Measurements from ENCODE around the gene SLC25A10.

The SLC25A10 gene

DNA sequence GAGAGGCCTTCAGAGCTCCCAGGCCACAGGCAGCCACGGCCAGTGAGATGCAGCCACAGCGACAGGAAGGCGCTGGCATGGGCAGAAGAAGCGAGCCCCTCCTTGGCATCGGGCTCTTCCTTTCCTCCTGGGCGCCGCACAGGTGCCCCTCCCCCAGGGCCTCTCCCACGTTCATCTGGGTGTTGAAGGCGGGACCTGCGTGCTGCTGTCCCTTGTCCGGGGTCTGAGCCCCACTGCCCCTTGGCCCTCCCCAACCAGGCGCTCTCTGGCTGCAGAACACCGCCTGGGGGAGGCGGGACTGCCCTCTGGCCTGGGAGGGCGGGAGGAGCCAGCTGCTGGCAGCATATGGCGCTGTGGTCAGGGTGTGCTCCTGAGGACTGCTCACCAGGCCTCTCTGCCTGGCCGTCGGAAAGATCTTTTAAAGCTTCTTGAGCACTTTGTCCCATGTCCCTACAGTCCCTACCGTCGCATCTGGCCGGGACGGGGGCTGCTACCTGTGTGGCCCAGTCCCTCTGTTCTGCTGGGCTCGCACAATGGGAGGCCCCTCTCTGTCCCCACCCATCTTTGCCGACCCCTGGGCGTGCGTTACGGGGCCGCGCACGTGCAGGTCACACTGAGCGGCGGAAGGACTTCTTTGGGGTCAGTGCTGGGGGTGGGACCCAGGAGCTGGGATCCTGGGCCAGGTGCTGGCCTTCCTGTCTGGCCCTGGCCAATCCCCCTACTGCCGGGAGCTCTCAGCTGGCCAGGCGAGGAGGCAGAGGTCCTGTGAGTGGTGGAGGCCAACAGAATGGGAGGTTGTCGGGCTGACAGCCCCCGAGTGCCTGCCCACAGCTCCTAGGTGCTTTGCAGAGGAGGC lies 1.7 kb downstream of the SLC25A10 start:
- peak overlapping the region; percentile 0 for H3K4me3 ChIP-seq
- TF ChIP-seq, protein P1, sequence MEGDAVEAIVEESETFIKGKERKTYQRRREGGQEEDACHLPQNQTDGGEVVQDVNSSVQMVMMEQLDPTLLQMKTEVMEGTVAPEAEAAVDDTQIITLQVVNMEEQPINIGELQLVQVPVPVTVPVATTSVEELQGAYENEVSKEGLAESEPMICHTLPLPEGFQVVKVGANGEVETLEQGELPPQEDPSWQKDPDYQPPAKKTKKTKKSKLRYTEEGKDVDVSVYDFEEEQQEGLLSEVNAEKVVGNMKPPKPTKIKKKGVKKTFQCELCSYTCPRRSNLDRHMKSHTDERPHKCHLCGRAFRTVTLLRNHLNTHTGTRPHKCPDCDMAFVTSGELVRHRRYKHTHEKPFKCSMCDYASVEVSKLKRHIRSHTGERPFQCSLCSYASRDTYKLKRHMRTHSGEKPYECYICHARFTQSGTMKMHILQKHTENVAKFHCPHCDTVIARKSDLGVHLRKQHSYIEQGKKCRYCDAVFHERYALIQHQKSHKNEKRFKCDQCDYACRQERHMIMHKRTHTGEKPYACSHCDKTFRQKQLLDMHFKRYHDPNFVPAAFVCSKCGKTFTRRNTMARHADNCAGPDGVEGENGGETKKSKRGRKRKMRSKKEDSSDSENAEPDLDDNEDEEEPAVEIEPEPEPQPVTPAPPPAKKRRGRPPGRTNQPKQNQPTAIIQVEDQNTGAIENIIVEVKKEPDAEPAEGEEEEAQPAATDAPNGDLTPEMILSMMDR (IDR thresholded peaks at IDR 0.05) = no peak
- DNase-seq (ENCODE audit: low spot score) = no peak
- no peak overlapping the region for H3K27ac ChIP-seq

DNA sequence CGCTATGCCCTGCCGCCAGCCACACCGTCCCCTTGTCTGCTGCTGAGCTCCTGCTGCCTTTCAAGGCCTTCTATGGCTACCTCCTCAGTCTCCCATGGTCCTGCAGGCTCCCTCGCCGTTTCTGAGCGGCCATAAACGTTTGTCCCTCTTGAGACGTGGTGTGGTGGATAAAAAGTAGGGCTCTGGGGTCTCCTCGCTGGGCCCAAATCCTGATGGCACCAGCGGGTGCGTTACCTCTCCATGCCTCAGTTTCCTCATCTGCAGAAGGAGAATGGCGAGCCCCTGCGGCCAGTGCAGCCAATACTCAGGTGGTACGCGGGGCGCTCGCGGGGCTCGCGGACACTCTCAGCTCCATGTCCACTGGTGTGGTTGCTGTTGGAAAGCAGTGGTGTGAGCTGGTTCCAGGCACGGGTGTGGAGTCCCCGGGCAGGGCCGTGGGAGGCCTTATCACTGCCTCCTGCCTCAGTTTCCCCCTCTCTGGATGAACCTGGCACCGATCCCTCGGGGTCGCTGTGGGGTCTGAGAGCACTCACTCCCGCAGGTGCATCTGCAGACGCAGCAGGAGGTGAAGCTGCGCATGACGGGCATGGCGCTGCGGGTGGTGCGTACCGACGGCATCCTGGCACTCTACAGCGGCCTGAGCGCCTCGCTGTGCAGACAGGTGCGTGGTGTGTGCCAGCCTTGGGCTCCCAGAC lies 2.5 kb downstream of the SLC25A10 start:
- DNase-seq (ENCODE audit: low spot score) = no peak
- TF ChIP-seq, protein P1 (IDR thresholded peaks at IDR 0.05) = no peak
- no peak overlapping the region for H3K27ac ChIP-seq
- H3K4me3 ChIP-seq = no peak overlapping the region

DNA sequence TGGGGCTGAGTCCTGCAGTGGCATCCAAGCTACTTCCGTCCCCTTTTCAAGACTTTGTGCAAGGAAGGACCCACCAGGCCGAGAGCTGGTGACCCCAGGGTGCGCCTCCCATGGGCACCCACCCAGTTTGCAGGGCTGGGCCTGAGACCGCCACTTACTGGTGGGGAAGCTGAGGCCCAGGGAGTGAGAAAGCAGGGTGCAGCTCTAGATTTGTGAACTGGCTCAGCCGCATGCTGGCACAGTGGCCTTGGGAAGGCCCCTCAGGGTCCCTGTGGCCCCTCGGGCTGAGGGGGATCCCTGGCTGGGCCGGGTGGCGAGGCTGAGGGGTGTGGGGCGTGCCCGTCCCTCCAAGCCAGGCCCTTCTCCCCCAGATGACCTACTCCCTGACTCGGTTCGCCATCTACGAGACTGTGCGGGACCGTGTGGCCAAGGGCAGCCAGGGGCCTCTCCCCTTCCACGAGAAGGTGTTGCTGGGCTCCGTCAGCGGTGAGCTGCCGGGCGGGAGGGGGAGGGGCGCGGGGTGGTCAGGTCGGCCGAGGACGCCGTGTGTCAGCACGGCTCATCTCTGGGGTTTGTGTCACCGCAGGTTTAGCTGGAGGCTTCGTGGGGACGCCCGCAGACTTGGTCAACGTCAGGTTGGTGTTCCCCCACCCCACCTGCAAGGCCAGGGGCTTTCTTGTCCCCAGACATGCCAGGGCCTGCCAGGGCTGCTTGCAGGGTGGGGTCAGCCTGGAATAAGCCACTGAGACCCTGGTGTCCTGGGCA lies 3.2 kb downstream of the SLC25A10 start:
- H3K27ac ChIP-seq = no peak overlapping the region
- no peak overlapping the region for H3K4me3 ChIP-seq
- TF ChIP-seq, protein P1 (IDR thresholded peaks at IDR 0.05) = no peak
- DNase-seq (ENCODE audit: low spot score) = no peak

DNA sequence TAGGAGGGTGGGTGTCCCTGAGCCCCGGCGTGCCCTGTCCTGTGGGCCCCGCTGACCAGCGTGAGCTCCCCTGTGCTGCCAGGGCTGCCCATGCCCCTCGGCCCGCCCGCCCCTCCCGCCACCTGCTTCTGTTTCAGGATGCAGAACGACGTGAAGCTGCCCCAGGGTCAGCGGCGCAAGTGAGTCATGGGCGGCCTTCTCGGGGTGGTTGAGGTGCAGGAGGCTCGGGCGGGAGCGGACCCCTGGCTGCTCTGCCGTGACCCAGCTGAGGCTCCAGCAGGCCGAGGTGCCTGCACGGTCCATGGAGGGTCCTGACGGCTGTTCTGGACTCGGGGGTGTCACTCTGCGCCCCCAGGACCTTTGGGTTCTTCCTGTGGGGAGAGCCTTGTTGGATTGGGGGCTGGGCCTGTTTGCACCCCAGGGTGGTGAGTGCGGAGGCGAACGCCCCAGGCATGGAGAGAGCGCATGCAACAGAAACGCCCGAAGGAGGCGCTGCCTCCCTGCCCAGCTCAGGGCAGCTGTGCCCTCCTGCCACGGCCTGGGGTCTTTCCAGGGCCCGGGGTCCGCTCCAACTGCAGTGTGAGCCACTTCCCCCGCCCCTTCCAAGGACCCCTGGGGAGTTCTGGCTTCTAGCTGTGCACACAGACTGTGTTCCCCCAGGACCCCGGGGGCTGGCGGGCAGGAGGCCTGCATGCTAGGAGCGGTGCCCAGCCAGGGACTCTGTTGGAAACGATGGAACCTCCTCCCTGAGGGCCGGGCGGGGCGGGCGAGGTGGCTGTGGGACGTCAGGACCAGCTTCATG lies 4.0 kb downstream of the SLC25A10 start:
- no peak for DNase-seq (ENCODE audit: low spot score)

DNA sequence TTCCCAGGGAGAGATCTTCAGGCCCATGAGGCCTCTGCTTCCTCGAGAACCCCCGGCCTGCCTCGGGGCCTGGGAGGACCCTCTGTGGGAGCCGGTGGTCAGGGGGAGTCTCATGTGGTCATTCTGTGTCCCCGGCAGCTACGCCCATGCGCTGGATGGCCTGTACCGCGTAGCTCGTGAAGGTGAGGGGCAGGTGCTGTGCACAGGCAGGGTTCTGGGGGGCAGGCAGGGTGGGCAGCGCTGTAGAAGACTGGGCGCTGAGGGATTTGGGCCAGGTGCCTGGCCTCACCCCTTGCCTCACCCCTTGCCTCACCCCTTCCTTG lies 4.6 kb downstream of the SLC25A10 start:
- DNase-seq (ENCODE audit: low spot score) = no peak

More for the DNA sequence above, 4.0 kb downstream of the SLC25A10 start:
- TF ChIP-seq, protein P1 (IDR thresholded peaks at IDR 0.05) = no peak
- Histone ChIP-seq H3K4me3 (no peak overlapping the region), H3K27ac (no peak overlapping the region)

More for the DNA sequence above, 4.6 kb downstream of the SLC25A10 start:
- no peak overlapping the region for H3K27ac ChIP-seq
- no peak overlapping the region for H3K4me3 ChIP-seq
- TF ChIP-seq, protein P1 (IDR thresholded peaks at IDR 0.05) = no peak
